Inferior parietal cortex (tissue), 1 donor: Measurements from ENCODE around the gene OTUB2.

Experiments used
- DNase-seq: peaks from one replicate; pipeline ENCODE4 v3.0.0-alpha.2; 2016; ENCODE audit errors: extremely low spot score

OTUB2 gene

DNA sequence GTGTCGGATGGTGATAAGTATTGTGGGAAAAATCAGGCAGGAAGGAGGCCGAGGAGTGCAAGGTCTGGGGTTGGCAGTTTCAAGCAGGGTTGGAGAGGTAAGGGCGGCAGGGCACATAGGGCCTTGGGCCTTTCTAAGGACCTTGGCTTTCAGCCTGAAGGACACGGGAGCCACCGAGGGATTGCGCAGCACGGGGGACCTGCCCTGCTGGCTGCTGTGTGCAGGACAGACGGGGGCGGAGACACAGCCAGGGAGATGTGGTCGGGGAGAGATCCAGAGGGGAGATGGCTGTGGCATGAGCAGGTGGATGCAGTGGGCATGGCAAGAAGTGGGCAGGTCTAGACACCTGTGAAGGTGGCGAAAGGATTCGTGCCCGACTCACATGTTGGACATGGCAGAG lies 14.7 kb downstream of the OTUB2 start:
- no peak for DNase-seq

DNA sequence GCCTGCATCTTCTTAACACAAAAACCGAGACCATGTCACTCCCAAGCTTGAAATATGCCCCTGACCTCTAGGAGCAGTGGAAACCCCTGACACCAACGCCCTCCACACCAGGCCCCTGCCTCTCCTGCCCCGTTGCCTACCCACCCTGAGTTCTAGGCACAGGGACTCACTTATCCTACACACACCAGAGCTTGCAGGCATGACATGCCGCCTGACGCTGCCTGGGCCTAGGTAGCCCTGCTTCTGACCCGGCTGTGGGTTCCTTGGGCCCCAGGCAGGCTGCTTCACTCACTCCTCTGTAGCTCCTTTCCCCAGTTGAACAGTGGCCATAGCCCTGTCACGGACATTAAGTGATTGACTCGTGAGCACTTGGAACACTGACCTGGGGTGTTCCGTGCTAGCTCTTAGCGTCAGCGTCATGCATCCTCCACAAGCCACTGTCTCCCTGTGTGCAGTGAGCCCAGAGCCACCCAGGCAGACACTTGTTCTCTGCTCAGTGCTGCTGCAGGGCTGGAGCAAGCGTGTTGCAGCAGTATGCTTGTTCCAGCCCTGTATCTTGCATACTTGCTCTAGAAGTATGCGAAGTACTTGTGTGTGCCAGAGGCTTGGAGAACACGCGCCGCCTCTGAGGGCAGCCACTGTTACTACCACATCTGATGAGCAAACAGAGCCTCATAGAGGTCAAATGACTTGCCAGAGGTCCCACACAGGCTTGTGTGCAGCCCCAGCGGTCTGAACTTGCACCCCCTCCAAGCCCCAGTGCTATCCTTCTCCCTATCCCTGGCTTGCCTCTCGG lies 15.6 kb downstream of the OTUB2 start:
- no peak for DNase-seq

DNA sequence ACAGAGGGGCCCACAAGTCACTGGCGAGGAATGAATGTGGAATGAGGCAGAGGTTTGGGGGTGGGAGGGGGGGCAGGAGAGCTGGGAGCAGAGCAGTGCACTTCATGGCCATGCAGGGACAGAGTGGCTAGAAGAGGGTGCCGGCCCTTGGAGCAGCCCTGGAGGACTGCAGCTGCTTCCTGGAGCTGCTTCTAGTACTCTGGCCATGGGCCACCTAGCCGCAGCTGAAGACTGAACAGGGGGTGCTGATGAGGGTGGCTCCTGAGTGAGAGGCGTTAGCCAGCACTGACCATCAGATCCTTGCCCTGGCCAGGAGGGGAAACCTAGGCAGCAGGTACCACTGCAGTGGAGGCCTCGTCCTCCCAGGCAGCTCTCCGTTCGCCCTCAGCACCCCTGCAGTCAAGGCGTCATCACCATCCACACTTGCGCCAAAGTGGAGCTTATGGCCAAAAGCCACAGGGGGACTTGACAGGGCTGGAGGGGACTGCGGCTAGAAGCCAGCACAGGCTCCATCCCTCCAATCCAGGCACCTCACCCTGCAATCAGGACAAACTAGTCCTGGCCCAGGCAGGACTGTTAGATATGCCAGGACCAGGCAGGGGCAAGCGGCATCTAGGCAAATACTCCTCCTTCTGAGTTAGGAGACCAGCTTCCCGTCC lies 16.4 kb downstream of the OTUB2 start:
- DNase-seq, result no peak

DNA sequence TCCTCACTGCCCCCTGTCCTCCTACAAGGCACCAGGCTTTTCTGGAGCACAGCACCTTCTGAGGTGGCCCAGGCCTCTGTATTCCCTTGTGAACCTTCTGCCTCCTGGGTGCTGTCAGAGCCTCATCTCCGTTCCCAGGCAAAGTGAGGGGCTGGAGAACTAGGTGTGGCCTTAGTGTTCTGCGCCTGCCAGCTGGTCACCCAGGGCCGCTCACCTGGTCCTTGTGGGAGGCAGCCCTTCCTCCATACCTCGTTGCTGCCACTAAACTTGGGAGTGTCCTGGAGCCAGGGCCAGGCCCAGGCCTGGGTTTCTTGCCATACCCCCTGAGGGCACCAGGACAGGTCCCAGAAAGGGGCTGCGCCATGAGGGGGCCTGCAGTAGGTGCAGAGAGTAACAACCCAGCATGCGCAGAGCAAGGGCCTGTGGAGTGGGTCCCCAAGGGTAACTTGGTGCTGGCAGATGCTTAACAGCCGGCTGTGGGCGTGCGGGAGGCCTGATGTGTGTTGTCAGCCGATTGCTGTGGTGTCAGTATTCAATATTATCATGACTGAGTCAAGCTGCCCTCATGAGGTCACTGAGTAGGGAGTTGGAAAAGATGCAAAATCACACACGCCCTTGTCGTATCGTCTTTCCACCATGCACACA lies 17.1 kb downstream of the OTUB2 start:
- no peak for DNase-seq

DNA sequence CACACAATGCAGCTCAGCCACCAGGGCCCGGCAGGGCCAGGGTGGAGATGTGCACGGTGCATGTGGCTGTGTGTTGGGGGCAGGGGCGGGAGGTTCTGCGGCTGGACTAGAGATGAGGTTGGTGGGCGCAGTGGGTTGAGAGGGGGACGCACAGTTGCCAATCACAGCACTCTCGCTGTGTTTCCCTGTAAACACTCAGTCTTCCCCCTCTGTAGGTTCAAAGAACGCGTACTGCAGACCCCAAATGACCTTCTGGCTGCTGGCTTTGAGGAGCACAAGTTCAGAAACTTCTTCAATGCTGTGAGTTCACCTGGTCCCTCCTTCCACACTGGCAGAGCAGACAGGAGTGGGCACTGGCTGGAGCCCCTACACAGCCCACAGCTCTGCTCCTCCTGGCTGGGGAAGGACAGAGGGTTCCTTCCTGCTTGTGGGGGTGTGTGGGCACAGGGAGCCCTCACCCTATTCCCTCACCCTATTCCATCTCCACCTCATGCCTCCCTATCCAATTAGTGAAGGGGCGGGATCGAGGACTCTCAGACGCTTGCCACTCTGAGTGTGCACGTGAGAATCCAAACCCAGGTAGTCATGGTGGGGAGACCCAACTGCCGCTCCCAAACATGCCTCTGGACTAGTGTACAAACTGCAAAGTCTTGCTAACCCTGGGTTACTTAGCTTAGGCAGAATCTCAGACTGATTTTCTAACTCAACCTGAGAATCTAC lies 17.8 kb downstream of the OTUB2 start:
- no peak for DNase-seq

DNA sequence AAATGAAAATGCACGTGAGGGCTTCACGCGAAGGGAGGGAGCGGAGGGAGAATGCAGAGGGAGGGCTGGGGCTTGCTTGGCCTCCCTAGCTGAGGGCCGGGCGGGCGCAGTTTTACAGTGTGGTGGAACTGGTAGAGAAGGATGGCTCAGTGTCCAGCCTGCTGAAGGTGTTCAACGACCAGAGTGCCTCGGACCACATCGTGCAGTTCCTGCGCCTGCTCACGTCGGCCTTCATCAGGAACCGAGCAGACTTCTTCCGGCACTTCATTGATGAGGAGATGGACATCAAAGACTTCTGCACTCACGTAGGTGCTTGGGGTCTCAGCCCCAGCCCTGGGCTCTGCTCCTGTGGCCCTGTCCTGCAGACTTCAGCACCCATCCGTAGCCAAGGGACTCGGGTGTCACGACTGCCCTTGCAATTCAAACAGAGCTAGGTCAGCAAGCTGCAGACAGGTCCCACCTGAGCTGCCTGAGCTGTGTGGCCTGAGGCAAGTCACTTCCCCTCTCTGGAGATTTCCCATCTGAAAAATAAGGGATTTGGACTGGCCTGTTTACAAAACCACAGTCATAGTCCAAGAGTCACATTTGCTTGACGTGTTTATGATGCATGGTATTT lies 18.4 kb downstream of the OTUB2 start:
- DNase-seq, result no peak

DNA sequence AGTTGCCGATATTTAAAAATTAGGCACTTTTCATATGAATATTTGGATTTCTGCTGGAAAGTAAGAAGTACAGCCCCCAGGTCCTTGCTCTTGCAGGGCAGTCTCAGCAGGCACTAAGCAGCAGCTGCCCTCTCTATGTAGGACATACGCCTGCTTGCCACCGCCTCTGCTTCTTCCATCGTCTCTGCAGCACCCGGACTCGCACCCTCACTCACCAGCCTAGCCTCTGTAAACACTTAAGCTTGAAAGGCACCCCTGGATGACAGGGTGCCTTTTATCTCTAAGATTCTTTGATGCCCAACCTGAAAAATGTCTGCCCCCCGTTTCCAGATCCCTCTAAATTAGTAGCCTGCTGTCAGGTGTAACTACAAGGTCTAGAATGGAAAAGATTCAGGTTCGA lies 19.0 kb downstream of the OTUB2 start:
- no peak for DNase-seq

DNA sequence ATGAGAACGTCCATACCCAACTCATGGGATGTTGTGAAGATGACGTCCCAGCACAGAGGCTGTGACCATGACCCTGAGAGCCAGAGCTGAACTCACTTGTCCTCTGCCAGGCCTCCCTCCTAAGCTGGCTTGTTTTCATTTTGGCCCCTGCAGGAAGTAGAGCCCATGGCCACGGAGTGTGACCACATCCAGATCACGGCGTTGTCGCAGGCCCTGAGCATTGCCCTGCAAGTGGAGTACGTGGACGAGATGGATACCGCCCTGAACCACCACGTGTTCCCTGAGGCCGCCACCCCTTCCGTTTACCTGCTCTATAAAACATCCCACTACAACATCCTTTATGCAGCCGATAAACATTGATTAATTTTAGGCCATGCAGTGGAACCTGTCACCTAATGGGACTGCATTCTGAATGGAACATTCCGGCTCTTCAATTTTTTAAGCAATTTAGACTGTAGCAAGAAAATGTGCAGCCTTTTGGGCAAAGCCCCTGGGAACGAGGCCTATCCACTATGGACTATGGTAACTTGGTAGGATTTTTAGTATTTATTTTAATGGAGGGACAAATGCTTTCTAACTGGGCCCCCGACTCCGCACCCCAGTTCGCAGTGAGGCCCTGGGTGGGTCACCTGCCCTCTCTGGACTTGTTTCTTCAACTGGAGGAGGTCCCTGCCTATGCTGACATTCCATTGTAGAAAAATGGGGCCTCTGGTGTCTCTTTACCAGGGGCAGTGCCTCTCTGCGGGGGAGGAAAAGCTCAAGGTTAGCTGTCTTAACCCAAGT lies 19.6 kb downstream of the OTUB2 start:
- DNase-seq, result no peak

DNA sequence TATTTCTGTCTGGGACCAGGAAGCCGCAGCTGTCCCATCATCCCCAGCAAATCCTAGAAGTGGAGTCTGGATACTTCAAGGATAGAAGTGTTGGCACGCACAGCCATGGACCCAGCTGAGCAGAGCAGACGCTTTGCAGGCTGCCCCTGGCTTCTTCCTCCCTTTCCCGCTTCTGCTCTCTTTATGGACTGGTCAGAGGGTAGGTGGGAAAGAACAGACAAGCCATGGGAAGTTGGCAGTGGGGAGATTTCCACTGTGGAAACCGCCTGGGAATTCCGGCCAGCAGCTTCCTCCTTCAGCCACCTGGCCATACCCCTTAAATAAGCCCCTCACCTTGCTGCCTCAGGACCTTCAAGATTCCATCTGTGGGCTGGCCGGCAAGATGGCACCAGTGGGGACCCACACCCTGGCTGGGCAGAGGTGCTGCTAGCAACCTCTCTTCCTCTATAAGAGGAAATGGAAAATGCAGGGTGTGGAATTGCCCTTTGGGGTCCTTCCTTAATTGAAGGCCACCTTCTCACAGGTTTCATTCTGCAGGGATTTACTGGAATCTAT lies 20.6 kb downstream of the OTUB2 start:
- no peak for DNase-seq

DNA sequence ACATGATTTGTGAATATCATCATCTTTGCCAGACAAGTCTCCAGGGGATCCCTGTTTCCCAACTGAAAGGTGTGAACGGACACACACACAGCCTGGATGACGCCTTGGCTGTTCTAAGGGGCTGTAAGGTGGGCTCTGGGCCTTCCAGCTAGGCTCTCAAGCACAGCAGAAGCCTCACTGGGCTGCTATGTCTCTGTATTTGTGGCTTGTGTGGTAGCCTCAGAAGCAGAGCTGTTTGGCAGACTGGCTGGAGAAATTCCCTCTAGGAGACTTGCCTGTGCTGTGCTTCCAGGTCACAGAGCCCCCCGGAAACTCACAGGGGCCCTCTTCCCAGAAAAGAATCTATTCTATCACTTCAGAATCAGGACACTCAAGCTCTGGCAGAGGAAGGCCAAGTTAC lies 21.4 kb downstream of the OTUB2 start:
- no peak for DNase-seq

DNA sequence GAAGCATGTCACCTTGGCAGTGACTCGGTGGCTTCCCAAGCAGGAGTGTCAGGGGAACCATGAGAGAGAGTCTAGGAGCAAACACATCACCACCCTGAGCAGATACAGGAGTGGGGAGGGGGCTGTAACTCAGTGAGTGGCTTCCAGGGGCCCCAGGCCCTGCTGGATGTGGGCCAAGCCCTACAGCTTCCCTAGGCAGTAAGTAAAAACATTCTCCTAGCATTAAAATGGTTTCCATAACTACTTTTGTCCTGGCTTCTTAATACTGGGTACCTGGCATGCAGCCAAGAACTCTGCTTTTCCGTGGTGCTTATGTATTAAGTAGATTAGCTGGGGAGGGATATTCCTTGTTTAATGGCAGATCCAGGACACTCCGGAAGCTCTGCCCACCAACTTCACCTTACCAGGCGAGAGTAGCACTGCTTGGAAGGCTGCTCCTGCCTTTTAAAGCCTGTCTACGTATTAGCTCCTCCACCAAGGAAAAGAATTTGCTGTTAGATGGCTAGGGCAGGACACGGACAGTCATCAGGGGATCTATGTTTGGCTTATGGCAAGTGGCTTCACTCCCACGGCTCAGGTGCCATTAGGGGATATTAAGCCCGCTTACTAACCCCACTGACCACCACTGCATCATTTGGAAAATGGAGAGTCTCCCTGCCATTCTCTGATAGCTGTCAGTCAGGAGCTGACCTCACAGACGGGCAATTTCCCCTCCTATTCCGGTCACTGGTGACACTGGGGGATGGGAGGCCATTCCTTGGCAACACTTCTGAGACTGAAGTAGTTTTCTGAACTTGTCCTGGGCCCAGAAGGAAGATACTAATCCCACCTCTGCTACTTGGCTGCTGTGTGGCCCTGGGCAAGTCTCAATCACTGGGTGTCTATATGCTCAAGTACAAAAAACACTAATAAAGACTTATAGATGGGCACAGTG lies 22.8 kb downstream of the OTUB2 start:
- DNase-seq, result no peak

DNA sequence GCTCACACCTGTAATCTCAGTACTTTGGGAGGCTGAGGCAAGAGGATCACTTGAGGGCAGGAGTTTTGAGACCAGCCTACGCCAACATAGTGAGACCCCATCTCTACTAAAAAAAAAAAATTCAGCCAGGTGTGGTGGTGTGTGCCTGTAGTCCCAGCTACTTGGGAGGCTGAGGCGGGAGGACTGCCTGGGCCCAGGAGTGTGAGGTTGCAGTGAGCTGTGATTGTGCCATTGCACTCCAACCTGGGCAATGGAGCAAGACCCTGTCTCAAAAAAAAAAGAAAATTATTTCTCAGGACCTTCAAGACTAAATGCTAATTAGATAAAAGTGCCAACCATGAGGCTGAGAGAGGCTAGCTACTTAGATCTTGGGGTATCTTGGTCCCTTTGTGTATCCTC lies 23.5 kb downstream of the OTUB2 start:
- DNase-seq, result no peak

DNA sequence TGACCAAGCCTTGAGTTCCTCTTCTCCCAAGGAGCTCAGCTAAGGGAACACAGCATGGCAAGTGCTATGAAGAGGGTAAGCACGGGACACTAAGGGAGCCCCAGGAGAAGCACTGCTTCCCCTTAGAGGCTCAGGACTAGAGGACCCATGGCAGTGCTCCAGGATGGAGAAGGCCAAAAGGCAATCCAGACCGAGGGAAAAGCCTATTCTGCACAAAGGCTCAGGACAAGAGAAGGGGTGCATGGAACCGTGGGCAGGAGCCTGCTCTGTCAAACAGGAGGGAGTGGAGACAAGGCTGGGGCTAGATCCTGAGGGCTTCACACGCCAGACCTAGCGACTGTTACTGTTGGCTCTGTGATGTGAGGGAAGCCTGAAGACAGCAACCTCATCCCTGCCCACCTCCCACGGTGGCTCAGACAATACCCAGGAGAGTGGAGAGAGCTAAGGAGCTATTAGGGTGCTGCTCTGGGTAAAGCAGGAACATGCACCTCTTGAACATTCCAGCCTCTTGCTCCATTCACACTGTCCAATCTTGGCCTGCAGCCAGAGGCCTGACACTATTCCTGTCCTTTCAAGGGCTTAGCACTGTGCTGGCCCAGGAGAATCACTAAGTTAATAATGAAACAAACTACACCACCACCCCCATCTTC lies 24.2 kb downstream of the OTUB2 start:
- no peak for DNase-seq

DNA sequence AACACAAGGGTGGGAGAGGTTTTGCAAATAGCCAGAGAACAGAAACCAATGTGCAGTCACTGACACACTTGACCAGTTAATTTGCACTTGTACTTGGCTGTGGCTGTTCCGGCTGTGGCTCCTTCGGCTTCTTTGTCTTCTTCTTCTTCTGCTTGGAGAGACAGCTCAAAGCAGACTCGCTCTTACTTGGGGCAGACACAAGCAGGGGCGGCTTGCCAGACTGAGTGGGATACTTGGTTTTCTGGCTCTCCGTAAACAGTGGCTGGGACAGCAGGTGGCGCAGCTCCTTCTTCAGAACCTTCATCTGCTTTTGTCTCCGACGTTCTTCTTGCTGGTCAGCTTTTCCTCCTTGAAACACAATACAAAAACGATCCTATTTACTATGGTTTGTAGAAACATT lies 25.0 kb downstream of the OTUB2 start:
- DNase-seq, result peak; percentile 72

DNA sequence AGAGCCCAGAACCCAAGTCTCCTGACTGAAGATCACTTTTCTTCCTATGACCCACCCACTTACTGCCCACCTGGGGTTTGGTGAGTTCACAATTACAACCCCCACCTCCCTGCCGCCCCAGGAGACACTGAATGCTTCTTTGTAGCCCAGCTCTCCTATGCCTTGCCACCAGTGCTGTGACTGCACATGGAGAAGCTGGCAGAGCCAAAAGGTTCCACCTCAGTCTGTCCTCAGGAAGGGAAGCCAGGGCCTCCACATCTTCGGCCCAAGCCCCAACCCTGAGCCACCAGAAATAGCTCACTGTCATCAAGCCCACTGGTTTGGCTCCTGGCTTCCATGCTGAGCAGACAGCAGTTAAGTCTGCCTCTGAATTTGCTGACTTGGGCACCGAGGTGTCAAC lies 25.6 kb downstream of the OTUB2 start:
- DNase-seq, result no peak

DNA sequence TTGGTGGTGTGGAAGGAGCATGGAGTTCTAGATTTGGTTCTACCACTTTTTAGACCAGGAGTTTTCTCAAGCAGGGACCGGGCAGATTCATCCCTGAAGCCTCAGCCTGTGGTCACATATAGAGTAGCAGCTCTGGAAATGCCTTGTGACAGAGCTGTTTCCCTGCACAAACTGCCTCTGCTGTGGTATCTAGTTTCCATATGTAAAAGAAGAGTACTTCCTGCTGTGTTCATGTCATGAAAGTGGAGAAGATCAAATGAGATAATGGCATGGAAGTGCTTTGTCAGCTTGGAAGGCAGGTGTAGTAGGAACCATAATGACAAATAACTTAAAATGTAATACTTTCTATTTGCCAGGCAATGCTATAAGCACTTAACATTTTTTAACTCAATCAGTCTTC lies 26.1 kb downstream of the OTUB2 start:
- no peak for DNase-seq

DNA sequence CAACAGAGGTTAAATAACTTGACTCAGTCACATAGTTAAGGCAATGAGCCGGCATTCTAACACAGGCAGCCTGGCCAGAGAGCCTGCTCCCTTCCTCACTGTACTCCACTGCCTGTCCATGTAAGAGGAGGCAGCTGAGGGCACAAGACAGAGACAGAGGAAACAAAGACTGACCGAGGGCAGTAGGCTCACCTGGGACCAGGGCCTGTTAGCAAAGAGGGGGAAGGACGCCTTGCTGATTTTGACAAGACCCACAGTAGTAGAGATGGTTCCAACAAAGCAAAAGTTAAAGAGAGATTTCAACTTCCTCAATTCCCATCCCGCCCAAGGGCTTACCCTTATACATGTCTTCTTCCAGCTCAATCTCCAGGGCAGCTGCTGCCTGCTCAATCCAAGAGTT lies 26.5 kb downstream of the OTUB2 start:
- no peak for DNase-seq

DNA sequence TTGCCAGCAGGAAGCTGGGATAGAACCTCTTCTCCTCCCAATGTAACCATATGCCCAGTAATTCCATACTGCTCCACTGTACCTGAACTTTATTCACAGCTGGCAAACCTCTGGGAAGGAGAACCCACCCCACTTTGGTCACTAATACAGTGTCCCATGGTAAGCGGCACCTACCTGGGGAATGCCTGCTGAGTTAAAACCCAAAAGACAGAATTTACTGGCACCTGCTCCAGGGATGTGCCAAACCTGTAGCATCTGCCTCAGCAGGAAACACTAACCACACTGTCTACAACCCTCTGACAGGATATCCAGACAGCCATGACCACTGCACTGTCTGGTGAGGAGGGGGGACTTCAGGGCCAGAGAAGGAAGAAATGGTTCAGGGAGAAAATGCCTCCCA lies 28.3 kb downstream of the OTUB2 start:
- DNase-seq, result no peak

DNA sequence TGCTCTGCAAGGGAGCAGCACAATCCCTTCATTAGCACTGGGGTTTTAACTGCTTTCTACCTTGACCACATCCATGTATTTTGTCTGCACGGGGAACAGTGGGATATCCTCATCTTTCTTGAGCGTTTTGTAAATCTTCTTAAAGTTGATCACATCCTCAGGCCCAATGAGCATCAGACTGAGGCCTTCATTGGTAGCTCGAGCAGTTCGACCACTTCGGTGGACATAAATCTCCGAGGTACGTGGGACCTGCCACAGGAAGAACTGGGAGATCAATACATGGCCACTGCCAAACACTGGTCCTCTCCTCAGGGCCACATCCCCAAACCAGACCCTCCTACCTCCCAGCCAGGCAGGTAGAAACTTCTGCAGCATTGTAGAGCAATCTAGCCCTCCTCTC lies 28.8 kb downstream of the OTUB2 start:
- no peak for DNase-seq
